Measurements from ENCODE around the gene STRIP1. TPM values are rescaled to one million over a fixed set of nuclear protein-coding genes. Genes with fewer than 3 reads are reported as not detected.

The STRIP1 gene
- total RNA-seq, 1 experiment from 2014 or later, result 40.6 TPM

- H3K27ac Mint-ChIP-seq (ENCODE audit: low read depth, unreplicated experiment), result no peak overlapping the region
- ChIA-PET CTCF (interaction anchor here (1.1 to 11.1 kb wide), 8 partner anchors 10 to 71 kb away, joined by 3 to 183 read pairs (median 6); no protein-coding TSS in a partner anchor), POLR2A (no interaction called here)
- no peaks in the 10 kb centered on the region for H3K9me3 Mint-ChIP-seq (ENCODE audit: unreplicated experiment)
- H3K4me1 Mint-ChIP-seq (ENCODE audit: insufficient read depth, unreplicated experiment), result no peaks in the 10 kb centered on the region
- TF ChIP-seq, protein P1, sequence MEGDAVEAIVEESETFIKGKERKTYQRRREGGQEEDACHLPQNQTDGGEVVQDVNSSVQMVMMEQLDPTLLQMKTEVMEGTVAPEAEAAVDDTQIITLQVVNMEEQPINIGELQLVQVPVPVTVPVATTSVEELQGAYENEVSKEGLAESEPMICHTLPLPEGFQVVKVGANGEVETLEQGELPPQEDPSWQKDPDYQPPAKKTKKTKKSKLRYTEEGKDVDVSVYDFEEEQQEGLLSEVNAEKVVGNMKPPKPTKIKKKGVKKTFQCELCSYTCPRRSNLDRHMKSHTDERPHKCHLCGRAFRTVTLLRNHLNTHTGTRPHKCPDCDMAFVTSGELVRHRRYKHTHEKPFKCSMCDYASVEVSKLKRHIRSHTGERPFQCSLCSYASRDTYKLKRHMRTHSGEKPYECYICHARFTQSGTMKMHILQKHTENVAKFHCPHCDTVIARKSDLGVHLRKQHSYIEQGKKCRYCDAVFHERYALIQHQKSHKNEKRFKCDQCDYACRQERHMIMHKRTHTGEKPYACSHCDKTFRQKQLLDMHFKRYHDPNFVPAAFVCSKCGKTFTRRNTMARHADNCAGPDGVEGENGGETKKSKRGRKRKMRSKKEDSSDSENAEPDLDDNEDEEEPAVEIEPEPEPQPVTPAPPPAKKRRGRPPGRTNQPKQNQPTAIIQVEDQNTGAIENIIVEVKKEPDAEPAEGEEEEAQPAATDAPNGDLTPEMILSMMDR (IDR thresholded peaks at IDR 0.05; ENCODE audit: unreplicated experiment), result no peak
- BruUV-seq (replicated peaks), result no TSS peak
- DNase-seq (ENCODE audit: unreplicated experiment), result no peak
- no peak overlapping the region for H3K4me3 Mint-ChIP-seq (ENCODE audit: unreplicated experiment)
- no peaks in the 10 kb centered on the region for H3K36me3 Mint-ChIP-seq (ENCODE audit: insufficient read depth, unreplicated experiment)
- intact Hi-C loops (cut with micrococcal nuclease), result no loop called here
- peaks cover 11% of the 10 kb centered on the region for H3K27me3 Mint-ChIP-seq (ENCODE audit: insufficient read depth, unreplicated experiment)
Observed at GRCh38 chr1:110100335-110100734, 65.9 kb downstream of the STRIP1 start.

DNA sequence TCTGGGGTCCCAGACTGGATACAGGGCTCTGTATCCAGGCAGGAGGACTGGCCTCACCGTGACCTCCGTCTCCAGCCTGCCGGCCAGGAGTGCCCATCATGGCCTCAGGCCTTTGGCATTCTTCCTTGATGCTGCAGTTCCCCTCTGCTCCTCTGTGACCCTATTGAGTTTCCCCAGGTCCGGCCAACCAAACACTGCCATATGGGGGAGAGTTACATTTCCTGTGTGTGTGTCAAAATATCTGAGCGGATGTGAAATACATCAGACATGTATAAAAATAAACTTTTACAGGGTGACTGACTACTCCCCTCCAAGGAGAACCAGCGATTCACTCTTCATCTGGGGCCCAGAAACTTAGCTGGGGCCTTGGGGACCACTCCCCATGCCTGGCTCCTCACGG is 67.7 kb downstream of the STRIP1 start:
- no peaks in the 10 kb centered on the region for H3K36me3 Mint-ChIP-seq (ENCODE audit: insufficient read depth, unreplicated experiment)
- intact Hi-C loops (cut with micrococcal nuclease), result no loop called here
- no peaks in the 10 kb centered on the region for H3K4me1 Mint-ChIP-seq (ENCODE audit: insufficient read depth, unreplicated experiment)
- ChIA-PET POLR2A (interaction anchor here (1.0 kb wide), 1 partner anchor 8 kb away, joined by 3 read pairs; no protein-coding TSS in a partner anchor), CTCF (interaction anchor here (0.6 to 11.1 kb wide), 9 partner anchors 12 to 689 kb away, joined by 3 to 183 read pairs (median 4); no protein-coding TSS in a partner anchor)
- no peaks in the 10 kb centered on the region for H3K9me3 Mint-ChIP-seq (ENCODE audit: unreplicated experiment)
- BruUV-seq (replicated peaks), result no TSS peak
- no peak overlapping the region for H3K4me3 Mint-ChIP-seq (ENCODE audit: unreplicated experiment)
- TF ChIP-seq, protein P1 (IDR thresholded peaks at IDR 0.05; ENCODE audit: unreplicated experiment), result no peak
- peaks cover 11% of the 10 kb centered on the region for H3K27me3 Mint-ChIP-seq (ENCODE audit: insufficient read depth, unreplicated experiment)
- no peak overlapping the region for H3K27ac Mint-ChIP-seq (ENCODE audit: low read depth, unreplicated experiment)
- DNase-seq (ENCODE audit: unreplicated experiment), result no peak

Other genes starting within 250 kb of the STRIP1 start
- 6.3 and 11.7 TPM in 2 replicates for gene CSF1, start 123.8 kb upstream of the STRIP1 start, total RNA-seq (2022)
- gene AHCYL1, start 49.9 kb upstream of the STRIP1 start, total RNA-seq (2022), result 104 and 106 TPM in 2 replicates
- not detected in 2 replicates for gene ALX3, start 36.0 kb downstream of the STRIP1 start, total RNA-seq (2022)
- gene UBL4B, start 77.8 kb downstream of the STRIP1 start, total RNA-seq (2022), result not detected in 2 replicates
- gene SLC6A17, start 115.9 kb downstream of the STRIP1 start, total RNA-seq (2022), result 0.20 TPM in 1 of 2 replicates, not detected in the other
- 1.1 and 1.3 TPM in 2 replicates for gene KCNC4, start 175.7 kb downstream of the STRIP1 start, total RNA-seq (2022)

All from MCF 10A (cell line).